GM21390 (cell line): Measurements from ENCODE around the gene AXIN1.
A peak's percentile ranks its signal among the peaks of the same experiment; 100 is the strongest.
"Not testable (repeated sequence)": the region's sequence is repeated elsewhere in the genome, so short reads cannot be mapped to it uniquely, and the experiment has no call there.

Experiments used
- ATAC-seq: cut with Tn5 transposase; IDR thresholded peaks from one replicate; pipeline ENCODE4 v1.9.1; 2021; ENCODE audit not compliant: unreplicated experiment

The AXIN1 gene

GRCh38 chr16:370979-371514, 18.5 kb upstream of the AXIN1 start:
- ATAC-seq: no peak

DNA sequence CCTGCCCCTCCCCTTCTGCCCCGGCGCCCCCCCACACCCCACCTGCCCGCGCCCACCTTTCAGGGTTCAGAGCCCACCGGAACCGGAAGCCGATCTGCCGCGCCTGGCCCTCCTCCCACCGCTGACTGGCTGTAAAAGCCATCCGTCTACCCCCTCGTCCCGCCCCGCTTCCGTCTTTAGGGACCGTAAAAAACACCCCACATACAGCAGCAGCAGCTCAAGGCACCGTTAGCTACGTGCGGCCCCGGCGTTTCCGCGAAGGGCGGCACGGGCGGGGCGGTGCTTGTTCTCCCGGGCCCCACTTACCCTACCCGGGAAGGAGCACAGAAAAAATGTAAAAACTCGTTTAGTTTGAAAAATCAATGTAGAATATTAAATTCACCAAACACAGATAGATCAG, 17.9 kb upstream of the AXIN1 start, which contains the start of gene MRPL28:
Gene MRPL28 (minus strand): TSS at position 96 of the 400 bp plus-strand sequence. CDS start 320 bp downstream, outside the sequence.
- peak; percentile 73 for ATAC-seq

DNA sequence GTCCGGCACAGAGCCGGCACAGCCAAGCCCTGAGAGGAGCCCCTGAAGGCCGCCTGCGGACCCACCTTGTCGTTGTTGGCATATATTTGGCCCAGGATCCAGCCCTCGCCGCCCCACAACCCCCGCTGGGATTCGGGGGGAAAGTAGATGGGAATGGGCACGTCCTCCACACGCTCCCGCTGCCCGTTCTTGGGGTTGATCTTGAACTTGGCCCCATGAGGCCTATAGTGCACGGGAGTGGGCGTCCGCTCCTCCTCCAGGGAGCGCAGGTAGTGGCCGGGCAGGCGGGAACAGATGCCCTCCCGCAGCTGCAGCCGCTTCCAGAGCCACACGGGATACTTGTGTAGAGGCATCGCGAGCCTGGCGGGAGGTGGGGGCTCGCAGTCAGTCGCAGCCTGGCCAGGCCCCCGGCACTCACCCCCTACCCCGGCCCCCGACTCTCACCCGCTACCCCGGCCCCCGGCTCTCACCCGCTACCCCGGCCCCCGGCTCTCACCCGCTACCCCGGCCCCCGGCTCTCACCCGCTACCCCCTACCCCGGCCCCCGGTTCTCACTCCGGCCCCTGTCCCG, 17.4 kb upstream of the AXIN1 start:
- ATAC-seq: no peak

- ATAC-seq: no peak
Measured at GRCh38 chr16:369275-369865, 16.8 kb upstream of the AXIN1 start.

DNA sequence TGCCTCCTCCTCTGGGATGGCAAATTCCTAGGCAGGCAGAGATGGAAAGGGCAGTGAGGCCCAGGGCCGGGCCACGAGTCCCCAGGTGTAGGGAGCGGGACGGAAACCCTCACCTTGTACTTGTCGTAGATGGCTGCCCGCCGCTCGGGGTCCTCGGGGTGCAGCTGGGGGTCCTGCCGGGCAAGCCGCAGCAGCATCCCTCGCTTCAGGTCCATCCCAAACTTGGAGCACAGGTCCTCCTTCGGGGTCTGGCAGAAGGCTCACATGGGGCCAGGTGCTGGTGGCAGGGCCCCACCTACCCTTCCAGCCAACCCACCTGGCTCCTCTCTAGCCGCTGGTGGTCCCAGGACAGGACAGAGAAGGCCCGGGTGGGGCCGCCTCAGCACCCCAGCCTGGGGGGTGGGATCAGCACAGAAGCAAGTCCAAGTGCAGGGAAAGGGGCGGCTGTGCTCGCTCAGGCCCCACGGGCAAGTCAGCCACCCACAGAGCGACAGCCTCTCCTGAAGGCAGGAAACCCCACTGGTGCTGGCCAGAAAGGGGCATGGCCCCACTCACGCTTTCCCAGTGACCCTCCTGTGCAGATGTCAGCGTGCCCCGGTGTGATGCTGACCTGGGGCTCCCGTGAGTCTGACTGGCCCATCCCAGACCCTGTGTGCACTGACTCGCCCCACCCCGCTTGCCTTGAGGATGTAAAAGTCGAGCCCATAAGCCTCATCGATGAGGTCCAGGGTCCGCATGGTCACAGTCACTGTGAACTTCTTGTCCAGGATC, 16.1 kb upstream of the AXIN1 start:
- no peak for ATAC-seq

DNA sequence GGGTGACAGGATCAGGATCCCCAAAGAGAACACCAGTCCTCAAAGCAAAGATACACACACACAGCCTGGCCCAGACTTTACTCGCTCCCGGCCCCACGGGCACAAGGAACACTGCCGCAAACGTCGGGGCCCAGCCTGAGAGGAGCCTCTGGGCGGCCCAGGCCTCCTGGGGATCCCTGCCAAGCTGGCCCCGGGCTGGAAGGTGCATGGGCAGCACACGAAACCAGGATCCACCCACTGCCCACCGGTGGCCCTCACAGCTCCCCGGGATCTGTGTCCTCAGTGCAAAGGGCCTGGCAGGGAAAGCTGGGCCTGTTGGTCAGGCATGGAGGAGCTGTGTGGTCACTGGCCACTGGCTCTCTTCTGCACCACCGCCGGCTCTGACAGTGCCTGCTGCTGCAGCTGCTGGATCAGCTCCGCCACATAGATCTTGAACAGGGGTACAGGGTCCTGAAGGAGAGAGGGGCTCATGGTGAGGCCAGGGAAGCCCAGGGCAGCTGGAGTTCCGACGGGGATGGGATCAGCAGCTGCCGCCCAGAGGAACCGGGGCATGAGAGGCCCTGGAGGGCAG, 14.9 kb upstream of the AXIN1 start:
- ATAC-seq: no peak

DNA sequence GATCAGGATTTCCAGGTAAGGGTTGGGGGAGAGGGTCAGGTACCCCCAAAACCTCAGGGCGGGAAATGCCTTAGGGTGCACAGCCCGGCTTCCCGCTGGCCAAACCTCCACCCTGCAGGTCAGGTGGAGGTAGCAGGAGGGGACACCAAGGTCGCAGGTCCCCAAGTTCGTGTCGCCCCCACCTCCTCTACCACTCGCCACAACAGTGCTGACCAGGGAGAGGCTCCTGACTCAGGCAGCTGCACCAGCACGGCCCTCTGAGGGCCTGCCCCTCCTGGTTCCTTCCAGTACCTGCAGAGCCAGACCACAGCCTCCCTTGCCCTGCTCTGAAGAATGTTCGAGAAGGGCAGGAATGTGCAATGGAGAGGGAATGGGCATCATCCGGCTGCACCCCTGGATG, 14.0 kb upstream of the AXIN1 start:
- ATAC-seq: no peak

GRCh38 chr16:364595-365491, 12.3 kb upstream of the AXIN1 start:
- no peak for ATAC-seq

GRCh38 chr16:363766-364490, 11.4 kb upstream of the AXIN1 start:
- ATAC-seq: no peak

DNA sequence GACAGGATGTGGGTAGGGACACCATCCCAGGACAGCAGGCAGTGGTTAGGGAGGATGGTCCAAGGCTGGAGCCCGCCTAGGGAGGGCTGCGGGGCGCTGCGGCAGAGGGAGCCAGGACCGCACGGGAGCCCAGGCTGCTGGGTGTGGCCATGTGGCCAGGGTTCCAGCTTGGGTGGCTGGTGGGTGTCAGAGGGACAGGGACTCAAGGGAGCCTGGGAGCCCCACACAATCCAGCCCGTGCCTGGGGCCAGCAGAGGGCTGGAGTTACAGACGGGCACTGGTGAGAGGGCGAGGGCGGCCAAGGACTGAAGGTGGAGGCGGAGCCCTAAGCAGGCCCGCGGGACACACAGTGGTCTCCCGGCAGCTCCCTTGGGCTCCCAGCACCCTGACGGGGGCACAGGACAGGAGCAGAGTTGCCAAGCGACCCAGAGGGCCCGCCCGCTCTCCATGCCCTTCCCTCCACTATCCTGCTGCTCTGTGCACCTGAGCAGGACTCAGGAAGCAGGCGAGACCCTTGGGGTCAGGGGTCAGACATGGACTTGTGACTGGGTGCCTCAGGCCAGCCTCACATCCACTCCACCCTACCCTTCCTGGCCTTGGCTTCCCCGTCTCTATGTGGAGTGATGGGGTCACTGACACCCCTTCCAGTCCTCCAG, 10.7 kb upstream of the AXIN1 start:
- no peak for ATAC-seq

GRCh38 chr16:362702-362999, 10.1 kb upstream of the AXIN1 start:
- ATAC-seq: not testable (repeated sequence)

DNA sequence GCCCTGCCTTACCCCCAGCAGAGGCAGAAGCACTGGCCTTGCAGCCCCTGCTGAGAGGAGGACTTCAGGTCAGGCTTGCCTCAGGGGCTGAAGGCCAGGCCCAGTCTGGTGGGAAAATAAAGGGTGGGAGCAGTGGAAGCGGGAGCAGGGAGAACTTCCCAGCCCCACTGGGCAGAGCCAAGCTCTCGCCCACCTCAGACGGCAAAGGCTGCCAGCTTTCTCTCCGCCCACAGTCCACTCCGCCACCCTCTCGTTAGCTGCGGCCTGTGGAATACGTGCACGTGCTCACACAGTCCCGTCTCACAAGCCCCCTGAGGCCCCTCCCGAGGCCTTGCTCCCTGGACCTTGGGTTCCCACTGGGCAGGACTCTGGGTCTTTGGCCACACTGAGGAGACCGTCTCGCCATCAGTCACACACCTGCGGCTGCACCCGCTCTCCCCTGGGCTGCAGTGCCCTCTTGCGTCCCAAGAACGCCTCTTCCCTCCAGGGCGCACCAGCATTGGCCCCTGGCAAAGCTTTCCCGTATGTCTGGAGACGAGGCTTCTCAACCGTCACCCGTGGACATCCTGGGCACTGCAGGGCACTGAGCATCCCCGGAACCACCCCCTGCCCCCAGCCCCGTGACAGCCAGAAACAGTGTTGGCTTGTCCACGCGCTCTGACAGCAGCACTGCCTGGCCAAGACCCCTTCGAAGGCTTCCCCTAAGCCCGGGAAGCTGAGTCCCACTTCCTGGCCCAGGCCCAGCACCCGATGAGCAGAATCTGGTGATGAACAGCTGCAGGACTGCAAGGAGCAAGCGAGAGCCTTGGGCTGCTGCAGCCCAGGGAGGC, 9.6 kb upstream of the AXIN1 start:
- no peak for ATAC-seq

DNA sequence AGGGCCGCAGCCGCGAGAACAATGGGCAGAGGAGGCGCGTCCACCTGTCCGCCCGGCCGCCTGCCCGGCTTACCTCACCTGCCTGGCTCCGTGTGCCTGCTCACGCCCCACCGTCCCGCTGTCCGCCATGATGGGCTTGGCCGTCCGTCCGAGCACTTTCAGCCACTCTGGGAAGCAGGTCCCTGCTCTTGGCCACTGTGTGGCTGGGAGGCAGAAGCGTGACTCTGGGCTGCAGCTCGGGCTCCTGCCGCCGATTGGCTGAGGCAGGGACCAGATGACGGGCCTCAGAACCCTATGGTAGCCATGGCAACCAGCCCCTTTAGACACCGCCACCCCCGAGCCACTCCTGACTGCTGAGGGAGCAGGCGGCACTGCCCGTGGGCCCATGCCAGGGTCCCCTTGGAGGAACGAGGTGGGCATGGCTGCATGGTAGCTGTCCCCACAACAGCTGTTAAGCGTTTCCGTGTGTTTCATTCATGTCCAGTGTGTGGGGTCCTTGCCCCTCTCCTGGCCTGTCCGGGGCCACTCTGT, 8.9 kb upstream of the AXIN1 start:
- ATAC-seq: no peak

DNA sequence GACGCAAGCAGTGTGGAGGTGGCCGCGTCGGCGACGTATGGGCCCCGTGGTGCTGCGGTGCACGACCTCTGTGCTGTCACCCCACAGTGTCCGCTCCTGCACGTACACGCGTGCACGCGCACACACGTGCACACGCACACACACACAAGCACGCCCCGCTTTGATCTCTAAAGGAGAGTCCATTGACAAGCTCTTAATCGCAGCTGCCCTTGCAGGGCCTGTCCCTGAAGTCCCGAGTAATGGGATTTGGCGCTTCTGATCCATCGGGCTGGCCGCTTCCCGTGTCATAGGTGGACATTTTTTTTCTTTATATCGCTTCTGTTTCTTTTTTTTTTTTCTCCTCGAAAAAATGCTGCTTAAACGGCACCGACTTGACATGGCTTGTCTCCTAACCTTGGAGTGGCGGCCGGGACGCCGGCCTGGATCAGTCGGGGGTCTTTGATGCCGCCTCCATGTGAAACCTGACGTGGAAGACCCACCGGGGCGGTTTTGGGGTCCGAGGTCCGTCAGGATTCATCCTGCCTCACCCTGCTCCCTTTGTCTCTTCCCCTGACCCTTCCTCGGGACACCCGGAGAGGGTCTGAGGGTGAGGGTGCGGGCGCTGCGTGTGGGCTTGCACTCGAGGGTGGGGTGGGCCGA, 8.3 kb upstream of the AXIN1 start:
- ATAC-seq: no peak

DNA sequence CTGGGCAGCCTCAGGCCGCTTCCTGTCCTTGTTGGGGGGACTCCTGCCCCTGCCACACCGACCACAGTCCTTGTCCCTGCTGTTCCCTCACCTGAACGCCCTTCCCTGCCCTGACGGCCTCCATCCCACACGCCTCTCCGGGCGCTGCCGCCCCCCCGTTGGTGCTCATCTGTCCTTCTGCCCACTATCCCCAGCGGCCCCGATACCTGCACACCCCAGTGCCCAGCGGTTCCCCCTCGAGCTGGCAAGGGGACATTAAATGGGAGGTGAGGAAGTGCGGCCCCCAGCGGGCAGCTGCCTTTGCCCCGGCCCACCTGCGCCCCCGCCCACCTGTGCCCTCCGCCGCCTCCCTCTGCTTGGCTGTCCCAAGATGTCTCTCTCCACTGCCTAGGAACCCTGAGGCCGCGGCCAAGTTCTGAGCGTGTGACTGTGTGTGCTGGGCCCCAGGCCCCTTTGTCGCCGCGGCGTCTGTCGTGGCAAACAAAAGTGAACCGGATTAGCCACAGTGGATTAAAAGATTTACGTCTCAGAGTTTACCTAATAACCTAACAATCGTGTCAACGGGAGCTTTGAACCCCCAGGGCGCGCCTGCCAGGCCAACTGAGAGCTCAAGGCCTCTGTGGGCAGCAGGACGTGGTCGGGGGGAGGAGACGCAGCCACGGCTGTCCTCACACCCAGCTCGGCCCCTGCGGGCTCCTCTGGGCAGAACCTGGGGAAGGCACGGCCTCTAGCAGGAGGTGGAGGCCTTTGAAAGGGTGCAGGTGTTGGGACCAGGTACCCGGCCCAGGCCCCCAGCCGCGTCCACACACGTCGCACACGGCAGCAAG, 7.6 kb upstream of the AXIN1 start:
- ATAC-seq: no peak

DNA sequence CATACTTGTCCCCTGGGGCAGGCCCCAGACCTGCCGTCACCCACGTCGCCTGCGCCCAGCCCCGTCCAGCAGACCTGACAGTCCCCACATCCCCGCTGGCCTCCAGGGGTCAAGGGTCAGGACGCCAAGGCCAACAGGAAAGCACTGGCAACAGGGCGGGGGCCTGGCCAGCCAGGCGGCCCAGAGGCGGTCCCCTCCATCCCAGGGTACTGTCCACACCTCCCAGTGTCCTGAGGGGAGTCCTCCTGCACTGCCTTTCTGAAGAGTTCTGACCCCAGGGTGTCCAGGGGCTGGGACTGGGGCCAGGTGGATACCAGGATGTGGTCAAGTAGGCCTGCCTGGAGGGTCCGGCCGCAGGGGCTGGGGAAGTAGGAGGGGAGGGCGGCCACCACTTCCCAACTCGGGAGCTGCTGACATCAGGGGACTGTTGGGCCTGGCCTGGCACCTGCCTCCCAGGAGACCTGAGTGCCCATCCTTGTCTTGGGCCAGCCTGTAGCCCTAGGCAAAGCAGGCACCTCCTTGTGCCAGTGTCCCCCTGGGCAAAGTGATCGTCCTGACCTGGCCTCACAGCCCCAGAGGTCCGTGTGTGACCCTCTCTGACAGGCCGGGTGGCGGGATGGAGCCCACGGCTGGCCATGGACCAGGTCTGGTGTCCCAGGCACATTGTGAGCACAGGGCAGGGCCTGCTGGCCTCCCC, 6.7 kb upstream of the AXIN1 start:
- no peak for ATAC-seq

- ATAC-seq: no peak
Measured at GRCh38 chr16:356741-357140, 4.2 kb upstream of the AXIN1 start.
